HL-60 (cell line): ENCODE results near the gene UBTD1.
"Not testable (repeated sequence)": the region's sequence is repeated elsewhere in the genome, so short reads cannot be mapped to it uniquely, and the experiment has no call there.

Experiments used
- DNase-seq, 2 experiments: peaks; one replicate each; pipeline ENCODE4 v3.0.0-alpha.2; 2010 to 2020; ENCODE audit warnings: low read depth in 1 of 2, low spot score in 1 of 2
- H3K27ac ChIP-seq: fragments of 250-450 bp; sonication (Bioruptor Pico); replicated peaks from 2 replicates; pipeline ENCODE4 v1.5.1; 2020; ENCODE audit warnings: mild to moderate bottlenecking, moderate library complexity
- H3K27me3 ChIP-seq: fragments of 250-450 bp; sonication (Bioruptor Pico); 2 replicates; pipeline ENCODE4 v1.5.1; 2021; ENCODE audit warnings: mild to moderate bottlenecking, moderate library complexity; ENCODE audit not compliant: insufficient read depth, poor library complexity, severe bottlenecking
- H3K4me3 ChIP-seq: replicated peaks from 2 replicates; pipeline ENCODE4 v1.5.1; 2011; ENCODE audit warnings: mild to moderate bottlenecking, control low read depth, low read length; ENCODE audit not compliant: insufficient read depth
- CTCF ChIP-seq: IDR thresholded peaks from one replicate; pipeline ENCODE4 v1.5.1; 2011; ENCODE audit warnings: low read length, control low read depth, inconsistent platforms; ENCODE audit not compliant: insufficient read depth
- GABPA ChIP-seq: IDR thresholded peaks from 2 replicates; pipeline ENCODE4 v1.6.1; 2012; ENCODE audit warnings: low read depth
- POLR2AphosphoS5 ChIP-seq: IDR thresholded peaks from 2 replicates; pipeline ENCODE4 v1.6.1; 2012; ENCODE audit warnings: low read depth
- REST ChIP-seq: IDR thresholded peaks from 2 replicates; pipeline ENCODE4 v1.6.1; 2012; ENCODE audit warnings: low read depth; ENCODE audit not compliant: insufficient replicate concordance
- SPI1 ChIP-seq: IDR thresholded peaks from 2 replicates; pipeline ENCODE4 v1.6.1; 2012; ENCODE audit warnings: low read depth, mild to moderate bottlenecking, borderline replicate concordance

UBTD1 gene

GRCh38 chr10:97550336-97551149 lies 51.8 kb downstream of the UBTD1 start:
- Histone ChIP-seq H3K27ac (no peak overlapping the region), H3K27me3 (no peaks in the 10 kb centered on the region), H3K4me3 (no peak overlapping the region)
- no peak for DNase-seq
- no peak for TF ChIP-seq SPI1
- no peak for TF ChIP-seq CTCF
- no peak for TF ChIP-seq GABPA
- TF ChIP-seq REST: no peak
- no peak for TF ChIP-seq POLR2AphosphoS5

- Histone ChIP-seq H3K27ac (no peak overlapping the region), H3K27me3 (no peaks in the 10 kb centered on the region), H3K4me3 (no peak overlapping the region)
- no peak for TF ChIP-seq SPI1
- TF ChIP-seq POLR2AphosphoS5: no peak
- TF ChIP-seq GABPA: no peak
- no peak for TF ChIP-seq REST
- TF ChIP-seq CTCF: no peak
- no peak for DNase-seq
These were observed 52.5 kb downstream of the UBTD1 start for GRCh38 chr10:97551271-97551670.

- TF ChIP-seq CTCF: peak; percentile 80
- no peak for TF ChIP-seq POLR2AphosphoS5
- no peak overlapping the region for H3K4me3 ChIP-seq
- peak in 1 of 2 experiments; percentile 47 for DNase-seq
- no peaks in the 10 kb centered on the region for H3K27me3 ChIP-seq
- H3K27ac ChIP-seq: no peak overlapping the region
These were observed 54.9 kb downstream of the UBTD1 start for GRCh38 chr10:97553575-97554031.

- not testable (repeated sequence) for H3K4me3 ChIP-seq, H3K27me3 ChIP-seq, H3K27ac ChIP-seq, DNase-seq
These were observed 55.6 kb downstream of the UBTD1 start for GRCh38 chr10:97554336-97554735.

GRCh38 chr10:97555541-97555940 lies 56.8 kb downstream of the UBTD1 start:
- not testable (repeated sequence) for H3K4me3 ChIP-seq, H3K27ac ChIP-seq, DNase-seq, H3K27me3 ChIP-seq

- not testable (repeated sequence) for H3K27ac ChIP-seq, DNase-seq, H3K27me3 ChIP-seq, H3K4me3 ChIP-seq
These were observed 62.1 kb downstream of the UBTD1 start for GRCh38 chr10:97560731-97561381.

- not testable (repeated sequence) for DNase-seq, H3K27ac ChIP-seq
These were observed 62.8 kb downstream of the UBTD1 start for GRCh38 chr10:97561386-97562077.

More at GRCh38 chr10:97561386-97562077, 62.8 kb downstream of the UBTD1 start:
- not testable (repeated sequence) for H3K27me3 ChIP-seq, H3K4me3 ChIP-seq
